NCI-H345 (cell line): ENCODE data around the gene PPT1.

Experiments used
- DNase-seq: peaks from one replicate; lab custom pipeline; 2025; lab: John Stamatoyannopoulos, UW

PPT1 gene

GRCh38 chr1:40030528-40031135, 66.4 kb downstream of the PPT1 start:
- no peak for DNase-seq

- no peak for DNase-seq
Observed at GRCh38 chr1:40029608-40030007, 67.4 kb downstream of the PPT1 start.

- DNase-seq = no peak
Observed at GRCh38 chr1:40027647-40028046, 69.4 kb downstream of the PPT1 start.

GRCh38 chr1:40024671-40025070, 72.4 kb downstream of the PPT1 start:
- no peak for DNase-seq

GRCh38 chr1:40023379-40023944, 73.6 kb downstream of the PPT1 start:
- no peak for DNase-seq
